Right forelimb (tissue), 1 donor: ENCODE measurements around the gene INSYN2B.
"Not testable (repeated sequence)": the region's sequence is repeated elsewhere in the genome, so short reads cannot be mapped to it uniquely, and the experiment has no call there.

Experiments used
- DNase-seq: peaks from one replicate; pipeline ENCODE4 v3.0.0-alpha.2; 2018

The INSYN2B gene

GRCh38 chr5:169970911-169971765 is 9.2 kb downstream of the INSYN2B start:
- no peak for DNase-seq

GRCh38 chr5:169970339-169970738 is 10.0 kb downstream of the INSYN2B start:
- no peak for DNase-seq

- DNase-seq, result no peak
These were observed 16.0 kb downstream of the INSYN2B start for GRCh38 chr5:169964246-169964645.

- DNase-seq, result no peak
These were observed 19.6 kb downstream of the INSYN2B start for GRCh38 chr5:169960659-169961058.

GRCh38 chr5:169958278-169958677 is 22.0 kb downstream of the INSYN2B start:
- DNase-seq, result no peak

- DNase-seq, result no peak
These were observed 23.5 kb downstream of the INSYN2B start for GRCh38 chr5:169956756-169957155.

- DNase-seq, result no peak
These were observed 24.2 kb downstream of the INSYN2B start for GRCh38 chr5:169956126-169956525.

GRCh38 chr5:169954786-169955185 is 25.5 kb downstream of the INSYN2B start:
- DNase-seq, result no peak

- DNase-seq, result not testable (repeated sequence)
These were observed 27.1 kb downstream of the INSYN2B start for GRCh38 chr5:169953196-169953595.

- DNase-seq, result no peak
These were observed 30.0 kb downstream of the INSYN2B start for GRCh38 chr5:169950333-169950732.

GRCh38 chr5:169946743-169947295 is 33.5 kb downstream of the INSYN2B start:
- DNase-seq, result no peak

GRCh38 chr5:169945831-169946261 is 34.4 kb downstream of the INSYN2B start:
- peak; percentile 53 for DNase-seq

- DNase-seq, result no peak
These were observed 35.2 kb downstream of the INSYN2B start for GRCh38 chr5:169944922-169945680.

- DNase-seq, result no peak
These were observed 36.2 kb downstream of the INSYN2B start for GRCh38 chr5:169944115-169944514.

- DNase-seq, result no peak
These were observed 37.3 kb downstream of the INSYN2B start for GRCh38 chr5:169943026-169943425.

- DNase-seq, result no peak
These were observed 38.1 kb downstream of the INSYN2B start for GRCh38 chr5:169942181-169942580.

GRCh38 chr5:169941542-169941941 is 38.8 kb downstream of the INSYN2B start:
- DNase-seq, result no peak

- no peak for DNase-seq
These were observed 40.6 kb downstream of the INSYN2B start for GRCh38 chr5:169939731-169940130.

- DNase-seq, result no peak
These were observed 41.9 kb downstream of the INSYN2B start for GRCh38 chr5:169938439-169938838.

- no peak for DNase-seq
These were observed 44.5 kb downstream of the INSYN2B start for GRCh38 chr5:169935762-169936161.

GRCh38 chr5:169934990-169935389 is 45.3 kb downstream of the INSYN2B start:
- DNase-seq, result no peak

- no peak for DNase-seq
These were observed 46.7 kb downstream of the INSYN2B start for GRCh38 chr5:169933616-169934015.

- no peak for DNase-seq
These were observed 47.2 kb downstream of the INSYN2B start for GRCh38 chr5:169933127-169933526.

- no peak for DNase-seq
These were observed 56.3 kb downstream of the INSYN2B start for GRCh38 chr5:169923988-169924387.
